Ovary (tissue), 9 donors: Measurements from ENCODE around the gene CXCL3. TPM values are rescaled to one million over a fixed set of nuclear protein-coding genes. Genes with fewer than 3 reads are reported as not detected.

Experiments used
- DNase-seq, 5 donors: peaks; one replicate each; pipeline ENCODE4 v3.0.0-alpha.2; 2019 to 2020
- H3K27ac ChIP-seq, 2 donors: fragments of 200-600 bp; one replicate each; pipeline versions ENCODE4 v1.5.1 to v1.8.0; 2019 to 2022
- H3K27me3 ChIP-seq: fragments of 200-600 bp; one replicate; pipeline ENCODE4 v1.8.0; 2022
- H3K36me3 ChIP-seq: fragments of 200-600 bp; sonication (generic); one replicate; pipeline ENCODE4 v1.5.1; 2019
- H3K4me1 ChIP-seq: one replicate; pipeline ENCODE4 v1.8.1; 2013; ENCODE audit warnings: mild to moderate bottlenecking, moderate library complexity; ENCODE audit not compliant: insufficient read depth
- H3K4me3 ChIP-seq: fragments of 200-600 bp; sonication (generic); one replicate; pipeline ENCODE4 v1.5.1; 2017
- H3K9me3 ChIP-seq, 2 donors: fragments of 200-600 bp in 1 of 2; sonication (generic) in 1 of 2; one replicate each; pipeline versions ENCODE4 v1.5.1 to v1.8.1; 2013 to 2019; ENCODE audit warnings: mild to moderate bottlenecking in 1 of 2, moderate library complexity in 1 of 2
- CTCF ChIP-seq, 3 donors: fragments of 450-650 bp in 2 of 3; fragments of 200-600 bp in 1 of 3; IDR thresholded peaks; one replicate each; pipeline versions ENCODE4 v1.5.1 to v1.8.0; 2016 to 2022; ENCODE audit warnings: antibody characterized with exemption in 3 of 3, mild to moderate bottlenecking in 1 of 3
- EP300 ChIP-seq: sonication (generic); formaldehyde crosslinking; IDR thresholded peaks from one replicate; pipeline ENCODE4 v1.6.1; 2017; ENCODE audit warnings: antibody characterized with exemption
- POLR2A ChIP-seq: fragments of 450-650 bp; IDR thresholded peaks from one replicate; pipeline ENCODE4 v1.6.1; 2017; ENCODE audit warnings: antibody characterized with exemption, mild to moderate bottlenecking, moderate library complexity
- WGBS, 3 donors: extraction: QIAGEN DNeasy Blood & Tissue Kit in 1 of 3; methylation state at CpG; one replicate each; pipeline versions ENCODE4 v1.1.5 to v1.1.7; 2013 to 2017; 5-methylcytosine and 5-hydroxymethylcytosine counted together
- intact Hi-C, 4 donors: fragments of 100-400 bp; cut with DNase I; formaldehyde crosslinking; loops; one replicate each; pipeline versions ENCODE4 v1.11.0 to v1.15.1; 2022 to 2023
- polyA plus RNA-seq, 2 donors: library from polyadenylated mRNA; stranded (reverse); fragments of 200-250 nt in 1 of 2; fragments of 350-450 nt in 1 of 2; fragmentation: Illumina TruSeq in 1 of 2; extraction: RNeasy Lipid Tissue Mini Kit (QIAGEN cat#74804) in 1 of 2; gene quantifications; one replicate each; pipeline ENCODE4 v1.2.3, GENCODE V29; 2013 to 2014
- total RNA-seq, 7 donors: library from RNA; depleted of rRNA in 2 of 7; stranded (reverse); fragments of >200 nt in 2 of 7; fragmentation: NEBNext Ultra II Directional in 3 of 7; extraction: Animal tissue kit (Norgen Biotek cat#: 25700) in 3 of 7; gene quantifications; one replicate each; pipeline versions ENCODE4 v1.1.0 to v1.2.4, GENCODE V29; 2016 to 2023
- donor health status: DM: no; HTN: no; CAD: no; lungs with moderate emphysema.
- donor health status: DM: no; HTN: no; CAD: no.
- donor health status: Bipolar disorder and iron deficiency.
- donor health status: DM: yes; HTN: yes; CAD: no.
- donor health status: DM: no; HTN: no; CAD: no.
- donor health status: DM: yes; HTN: yes; CAD: no.

CXCL3 gene
- total and polyA plus RNA-seq, 9 donors = 0.25 to 17.5 (median 0.72) TPM

GRCh38 chr4:74057588-74057987, 19.1 kb upstream of the CXCL3 start:
- H3K27me3 ChIP-seq = no peaks in the 10 kb centered on the region
- H3K4me3 ChIP-seq = no peak overlapping the region
- intact Hi-C loops = no loop called here
- DNase-seq = no peak
- H3K9me3 ChIP-seq = no peaks in the 10 kb centered on the region
- H3K27ac ChIP-seq = no peak overlapping the region
- H3K4me1 ChIP-seq = no peaks in the 10 kb centered on the region
- WGBS, 3 donors = 31 to 45% (median 38%) methylated on average over 1 of the region's 1 CpG
- no peak for TF ChIP-seq CTCF (IDR thresholded peaks at IDR 0.05)
- TF ChIP-seq POLR2A = no peak
- no peak for TF ChIP-seq EP300
- no peaks in the 10 kb centered on the region for H3K36me3 ChIP-seq

GRCh38 chr4:74056858-74057562, 18.5 kb upstream of the CXCL3 start:
- Histone ChIP-seq H3K36me3 (no peaks in the 10 kb centered on the region), H3K4me1 (no peaks in the 10 kb centered on the region), H3K27ac (no peak overlapping the region), H3K4me3 (no peak overlapping the region), H3K27me3 (no peaks in the 10 kb centered on the region), H3K9me3 (no peaks in the 10 kb centered on the region)
- DNase-seq = no peak
- 76 to 86% (median 78%) methylated on average over 4 of the region's 4 CpGs for WGBS, 3 donors
- TF ChIP-seq POLR2A = no peak
- no peak for TF ChIP-seq EP300
- no peak for TF ChIP-seq CTCF (IDR thresholded peaks at IDR 0.05)
- intact Hi-C loops = no loop called here

DNA sequence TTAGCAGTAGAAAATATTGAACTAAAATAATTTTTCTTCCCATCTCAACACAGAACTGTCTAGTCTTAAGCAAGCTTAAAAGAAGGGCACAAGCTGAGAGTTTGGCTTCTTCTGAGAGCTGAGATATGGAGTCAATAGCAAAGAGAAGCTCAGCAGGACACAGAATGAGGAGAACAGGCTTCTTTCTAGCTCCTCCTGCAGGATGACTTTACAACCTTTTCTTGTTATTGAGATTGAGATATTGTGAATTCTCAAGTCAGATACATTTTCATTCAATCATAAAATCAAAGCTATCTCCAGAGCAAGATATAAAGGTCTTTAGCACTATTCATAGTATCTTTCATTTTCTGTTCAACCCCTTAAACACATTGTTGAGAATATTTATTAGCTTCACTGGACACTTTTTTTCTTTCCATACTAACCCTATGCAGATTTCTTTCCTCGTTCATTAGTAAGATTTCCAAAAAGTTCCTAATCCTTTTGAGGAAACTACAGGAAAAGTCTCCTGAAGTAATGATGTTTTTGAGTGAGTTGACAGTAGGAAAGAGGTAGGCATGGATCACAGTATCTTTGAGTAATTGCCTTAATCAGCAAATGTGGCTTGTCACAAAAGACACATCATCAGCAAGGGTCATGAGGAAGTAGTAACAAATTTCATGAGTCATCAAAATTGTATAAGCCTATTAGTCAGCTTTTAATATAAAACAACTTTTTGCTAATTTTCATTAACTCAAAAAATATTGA, 17.8 kb upstream of the CXCL3 start:
- 0 to 37% (median 0%) methylated on average over 1 of the region's 1 CpG for WGBS, 3 donors
- intact Hi-C loops = no loop called here
- H3K27me3 ChIP-seq = no peaks in the 10 kb centered on the region
- H3K36me3 ChIP-seq = no peaks in the 10 kb centered on the region
- H3K9me3 ChIP-seq = no peaks in the 10 kb centered on the region
- H3K27ac ChIP-seq = no peak overlapping the region
- no peak overlapping the region for H3K4me3 ChIP-seq
- DNase-seq = no peak
- TF ChIP-seq EP300 (no peak), POLR2A (no peak), CTCF (IDR thresholded peaks at IDR 0.05) (no peak)
- no peaks in the 10 kb centered on the region for H3K4me1 ChIP-seq

DNA sequence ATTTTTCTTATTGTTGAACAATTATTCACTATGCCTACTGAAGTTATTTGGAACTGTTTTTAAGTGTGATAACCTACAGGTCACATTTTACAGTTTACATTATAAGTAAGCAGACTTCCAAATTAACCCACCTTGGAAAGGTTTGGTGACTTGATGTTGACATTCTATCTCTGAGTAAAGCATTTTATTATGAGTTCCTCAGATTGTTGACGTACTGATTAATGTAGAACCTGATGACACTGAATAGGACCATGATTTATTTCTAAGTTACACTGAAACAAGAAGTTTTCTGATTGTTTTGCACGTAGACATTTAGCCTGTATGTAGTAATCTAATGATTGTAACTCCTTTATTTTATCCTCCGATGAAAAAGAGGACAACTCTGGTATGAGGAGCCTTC, 17.0 kb upstream of the CXCL3 start:
- intact Hi-C loops = no loop called here
- DNase-seq = no peak
- H3K9me3 ChIP-seq = no peaks in the 10 kb centered on the region
- H3K27ac ChIP-seq = no peak overlapping the region
- H3K27me3 ChIP-seq = no peaks in the 10 kb centered on the region
- no peaks in the 10 kb centered on the region for H3K36me3 ChIP-seq
- H3K4me3 ChIP-seq = no peak overlapping the region
- TF ChIP-seq EP300 = no peak
- no peak for TF ChIP-seq POLR2A
- TF ChIP-seq CTCF (IDR thresholded peaks at IDR 0.05) = no peak
- H3K4me1 ChIP-seq = no peaks in the 10 kb centered on the region
- WGBS, 3 donors = 27 to 46% (median 31%) methylated on average over 3 of the region's 3 CpGs
